Adrenal gland (tissue), 5 donors: ENCODE measurements around the gene CARS1.

ENCODE experiments used
- POLR2A ChIP-seq, 2 donors: fragments of 450-650 bp; IDR thresholded peaks; one replicate each; pipeline ENCODE4 v1.6.1; 2017; ENCODE audit warnings: antibody characterized with exemption in 2 of 2, mild to moderate bottlenecking in 2 of 2, moderate library complexity in 1 of 2
- TF ChIP-seq, protein P1 (sequence below), 6 experiments: fragments of 450-650 bp in 4 of 6; fragments of 200-600 bp in 2 of 6; sonication (generic) in 1 of 6; IDR thresholded peaks; 1 replicate in 5 of 6; 2 replicates in 1 of 6; pipeline versions ENCODE4 v1.5.1 to v1.8.0; 2016 to 2021; ENCODE audit warnings: antibody characterized with exemption in 6 of 6, mild to moderate bottlenecking in 2 of 6, moderate library complexity in 1 of 6
- donor health status: DM: no; HTN: no; CAD: no.

DNA sequence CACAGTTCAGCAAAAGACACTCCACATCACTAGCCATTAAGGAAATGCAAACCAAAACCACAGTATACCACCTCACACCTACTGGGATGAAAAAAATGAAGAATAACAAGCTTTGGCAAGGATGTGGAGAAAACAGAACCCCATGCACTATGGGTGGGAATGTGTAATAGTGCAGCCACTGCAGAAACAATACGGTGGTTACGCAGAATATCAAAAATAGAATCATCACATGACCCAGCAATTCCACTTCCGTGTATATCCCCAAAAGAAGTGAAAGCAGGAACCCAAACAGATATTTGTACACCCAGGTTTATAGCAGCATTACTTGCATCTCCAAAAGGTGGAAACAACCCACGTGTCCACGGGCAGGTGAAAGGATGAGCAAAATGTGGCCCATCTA, 20.8 kb downstream of the CARS1 start:
- TF ChIP-seq, protein P1, sequence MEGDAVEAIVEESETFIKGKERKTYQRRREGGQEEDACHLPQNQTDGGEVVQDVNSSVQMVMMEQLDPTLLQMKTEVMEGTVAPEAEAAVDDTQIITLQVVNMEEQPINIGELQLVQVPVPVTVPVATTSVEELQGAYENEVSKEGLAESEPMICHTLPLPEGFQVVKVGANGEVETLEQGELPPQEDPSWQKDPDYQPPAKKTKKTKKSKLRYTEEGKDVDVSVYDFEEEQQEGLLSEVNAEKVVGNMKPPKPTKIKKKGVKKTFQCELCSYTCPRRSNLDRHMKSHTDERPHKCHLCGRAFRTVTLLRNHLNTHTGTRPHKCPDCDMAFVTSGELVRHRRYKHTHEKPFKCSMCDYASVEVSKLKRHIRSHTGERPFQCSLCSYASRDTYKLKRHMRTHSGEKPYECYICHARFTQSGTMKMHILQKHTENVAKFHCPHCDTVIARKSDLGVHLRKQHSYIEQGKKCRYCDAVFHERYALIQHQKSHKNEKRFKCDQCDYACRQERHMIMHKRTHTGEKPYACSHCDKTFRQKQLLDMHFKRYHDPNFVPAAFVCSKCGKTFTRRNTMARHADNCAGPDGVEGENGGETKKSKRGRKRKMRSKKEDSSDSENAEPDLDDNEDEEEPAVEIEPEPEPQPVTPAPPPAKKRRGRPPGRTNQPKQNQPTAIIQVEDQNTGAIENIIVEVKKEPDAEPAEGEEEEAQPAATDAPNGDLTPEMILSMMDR (IDR thresholded peaks at IDR 0.05) = no peak
- TF ChIP-seq POLR2A (IDR thresholded peaks at IDR 0.05) = no peak
